H9 (cell line): ENCODE measurements around the gene OR52N5. TPM values are rescaled to one million over a fixed set of nuclear protein-coding genes. Genes with fewer than 3 reads are reported as not detected.

Source experiments
- DNase-seq: peaks from one replicate; pipeline ENCODE4 v3.0.0-alpha.2; 2017
- H2AFZ ChIP-seq: one replicate; pipeline ENCODE4 v1.6.1; 2013; ENCODE audit warnings: mild to moderate bottlenecking, low read length, control low read depth, moderate library complexity
- H2AK5ac ChIP-seq: 2 replicates; pipeline ENCODE4 v1.6.1; 2013; ENCODE audit warnings: low read length, control low read depth, mixed read lengths; ENCODE audit not compliant: insufficient read length
- H2BK120ac ChIP-seq: one replicate; pipeline ENCODE4 v1.6.1; 2013; ENCODE audit warnings: low read depth, mild to moderate bottlenecking, low read length, control low read depth, inconsistent platforms; ENCODE audit not compliant: poor library complexity, severe bottlenecking
- H2BK12ac ChIP-seq: 2 replicates; pipeline ENCODE4 v1.6.1; 2013; ENCODE audit warnings: low read length, control low read depth, mixed read lengths, low read depth; ENCODE audit not compliant: insufficient read length
- H2BK15ac ChIP-seq: 2 replicates; pipeline ENCODE4 v1.6.1; 2013; ENCODE audit warnings: low read depth, low read length, control low read depth
- H2BK20ac ChIP-seq: one replicate; pipeline ENCODE4 v1.6.1; 2013; ENCODE audit warnings: low read depth, mild to moderate bottlenecking, low read length, control low read depth, inconsistent platforms; ENCODE audit not compliant: poor library complexity, severe bottlenecking
- H2BK5ac ChIP-seq: 2 replicates; pipeline ENCODE4 v1.6.1; 2013; ENCODE audit warnings: low read length, control low read depth, mixed read lengths; ENCODE audit not compliant: insufficient read length
- H3K14ac ChIP-seq: 2 replicates; pipeline ENCODE4 v1.6.1; 2013; ENCODE audit warnings: low read length, control low read depth; ENCODE audit not compliant: insufficient read depth
- H3K18ac ChIP-seq: 2 replicates; pipeline ENCODE4 v1.6.1; 2013; ENCODE audit warnings: low read depth, mild to moderate bottlenecking, mixed read lengths, low read length, control low read depth; ENCODE audit not compliant: insufficient read length
- H3K23ac ChIP-seq: 2 replicates; pipeline ENCODE4 v1.6.1; 2013; ENCODE audit warnings: low read length, control low read depth, mixed read lengths, low read depth; ENCODE audit not compliant: insufficient read length
- H3K23me2 ChIP-seq: 2 replicates; pipeline ENCODE4 v1.6.1; 2013; ENCODE audit warnings: low read depth, mild to moderate bottlenecking, mixed read lengths, low read length, control low read depth; ENCODE audit not compliant: insufficient read length, poor library complexity, severe bottlenecking
- H3K27ac ChIP-seq: 2 replicates; pipeline ENCODE4 v1.5.1; 2013; ENCODE audit warnings: low read length, control low read depth, mixed read lengths, low read depth; ENCODE audit not compliant: insufficient read length
- H3K27me3 ChIP-seq: 2 replicates; pipeline ENCODE4 v1.6.1; 2013; ENCODE audit warnings: low read length, control low read depth, inconsistent platforms; ENCODE audit not compliant: insufficient read depth
- H3K4ac ChIP-seq: 2 replicates; pipeline ENCODE4 v1.6.1; 2013; ENCODE audit warnings: low read depth, mild to moderate bottlenecking, control low read depth, inconsistent platforms, low read length, moderate library complexity
- H3K4me1 ChIP-seq: 2 replicates; pipeline ENCODE4 v1.6.1; 2013; ENCODE audit warnings: low read length, control low read depth, inconsistent platforms; ENCODE audit not compliant: insufficient read depth
- H3K4me2 ChIP-seq: 2 replicates; pipeline ENCODE4 v1.6.1; 2013; ENCODE audit warnings: low read length, control low read depth, mixed read lengths; ENCODE audit not compliant: insufficient read length, insufficient read depth
- H3K56ac ChIP-seq: 2 replicates; pipeline ENCODE4 v1.6.1; 2013; ENCODE audit warnings: low read depth, mild to moderate bottlenecking, mixed read lengths, low read length, control low read depth; ENCODE audit not compliant: insufficient read length
- H3K79me1 ChIP-seq: 2 replicates; pipeline ENCODE4 v1.6.1; 2013; ENCODE audit warnings: low read depth, mild to moderate bottlenecking, moderate library complexity, low read length, control low read depth, inconsistent platforms; ENCODE audit not compliant: insufficient read depth, poor library complexity, severe bottlenecking
- H3K79me2 ChIP-seq: 2 replicates; pipeline ENCODE4 v1.6.1; 2013; ENCODE audit warnings: low read length, control low read depth, inconsistent platforms; ENCODE audit not compliant: insufficient read depth
- H3K9ac ChIP-seq: 2 replicates; pipeline ENCODE4 v1.6.1; 2013; ENCODE audit warnings: low read length, control low read depth, mixed read lengths; ENCODE audit not compliant: insufficient read length; ENCODE audit errors: extremely low read depth
- H3K9me3 ChIP-seq: one replicate; pipeline ENCODE4 v1.6.1; 2013; ENCODE audit warnings: low read depth, low read length, inconsistent platforms; ENCODE audit not compliant: control insufficient read depth
- H3T11ph ChIP-seq: one replicate; pipeline ENCODE4 v1.6.1; 2013; ENCODE audit warnings: mild to moderate bottlenecking, low read length, control low read depth, inconsistent platforms
- H4K20me1 ChIP-seq: one replicate; pipeline ENCODE4 v1.6.1; 2013; ENCODE audit not compliant: control insufficient read depth, insufficient read length, insufficient read depth
- H4K5ac ChIP-seq: 2 replicates; pipeline ENCODE4 v1.6.1; 2013; ENCODE audit warnings: low read depth, mild to moderate bottlenecking, mixed read lengths, low read length, control low read depth; ENCODE audit not compliant: insufficient read length
- H4K8ac ChIP-seq: replicated peaks from 2 replicates; pipeline ENCODE4 v1.6.1; 2013; ENCODE audit warnings: low read length, control low read depth, mixed read lengths, low read depth; ENCODE audit not compliant: insufficient read length
- H4K91ac ChIP-seq: 2 replicates; pipeline ENCODE4 v1.6.1; 2013; ENCODE audit warnings: low read depth, mild to moderate bottlenecking, moderate library complexity, mixed read lengths, low read length, control low read depth; ENCODE audit not compliant: insufficient read length
- H3K27ac Mint-ChIP-seq, 3 experiments: 2 replicates in 2 of 3; 3 replicates in 1 of 3; pipeline ENCODE4 v1.8.0; 2020 to 2021; ENCODE audit warnings: mixed read lengths in 3 of 3, mild to moderate bottlenecking in 1 of 3, moderate library complexity in 1 of 3
- H3K27me3 Mint-ChIP-seq: 2 replicates; pipeline ENCODE4 v1.8.0; 2021; ENCODE audit warnings: low read depth, mild to moderate bottlenecking, moderate library complexity, mixed read lengths
- H3K36me3 Mint-ChIP-seq, 3 experiments: 2 replicates in 2 of 3; 3 replicates in 1 of 3; pipeline ENCODE4 v1.8.0; 2020 to 2021; ENCODE audit warnings: low read depth in 3 of 3, mixed read lengths in 3 of 3; ENCODE audit not compliant: insufficient read depth in 1 of 3
- H3K4me1 Mint-ChIP-seq, 2 experiments: 2 replicates each; pipeline ENCODE4 v1.8.0; 2020; ENCODE audit warnings: mixed read lengths in 2 of 2
- H3K4me3 Mint-ChIP-seq, 2 experiments: 2 replicates in 1 of 2; 3 replicates in 1 of 2; pipeline ENCODE4 v1.8.0; 2020 to 2021; ENCODE audit warnings: mild to moderate bottlenecking in 2 of 2, mixed read lengths in 2 of 2, moderate library complexity in 1 of 2
- H3K9me3 Mint-ChIP-seq, 2 experiments: 2 replicates in 1 of 2; 3 replicates in 1 of 2; pipeline ENCODE4 v1.8.0; 2020; ENCODE audit warnings: mild to moderate bottlenecking in 2 of 2, mixed read lengths in 2 of 2, moderate library complexity in 1 of 2
- WGBS: extraction: QIAGEN DNeasy Blood & Tissue Kit; methylation state at CpG from one replicate; pipeline ENCODE4 v1.1.7; 2013; ENCODE audit warnings: missing lambda C conversion rate, low lambda C conversion rate, mixed read lengths; ENCODE audit not compliant: insufficient read length; ENCODE audit errors: extremely low coverage; 5-methylcytosine and 5-hydroxymethylcytosine counted together
- total RNA-seq: library from RNA; stranded (reverse); gene quantifications from 2 replicates; pipeline ENCODE4 v1.2.1, GENCODE V29; 2021
- TF ChIP-seq, protein P1 (sequence below): fragments of 200-600 bp; sonication (generic); conservative IDR thresholded peaks from 3 replicates; pipeline ENCODE4 v1.8.0; 2021; ENCODE audit warnings: antibody characterized with exemption, mild to moderate bottlenecking

Gene OR52N5
- total RNA-seq, 1 experiment from 2014 or later: not detected

DNA sequence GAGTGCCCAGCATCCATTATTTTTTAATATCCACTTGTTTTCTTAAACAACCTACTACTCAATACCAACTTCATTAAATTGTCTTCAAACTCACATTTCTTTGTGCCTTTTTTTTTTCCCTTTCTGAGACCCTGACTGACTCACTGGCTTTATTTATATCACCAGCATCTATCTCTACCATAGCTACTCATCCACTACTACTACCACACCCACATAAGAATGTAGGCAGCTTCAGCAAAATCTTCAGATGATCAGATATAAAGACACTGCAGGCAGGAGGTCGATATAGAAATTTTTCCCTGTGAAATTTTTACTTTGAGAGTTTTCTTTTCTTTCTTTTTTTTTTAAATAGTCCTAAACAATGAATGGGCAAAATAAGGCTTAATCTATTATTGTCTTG lies 44.7 kb downstream of the OR52N5 start:
- no peak for DNase-seq
- Histone ChIP-seq H3K27me3 (no peaks in the 10 kb centered on the region), H3K4me1 (no peaks in the 10 kb centered on the region), H3K4me2 (no peak overlapping the region), H2BK120ac (no peak overlapping the region), H3K9ac (no peak overlapping the region), H2BK15ac (no peak overlapping the region), H3T11ph (no peak overlapping the region), H3K56ac (no peak overlapping the region), H4K5ac (no peak overlapping the region), H3K4ac (no peak overlapping the region), H3K79me2 (no peaks in the 10 kb centered on the region), H4K91ac (no peak overlapping the region), H2AFZ (no peak overlapping the region), H3K23me2 (no peaks in the 10 kb centered on the region), H3K23ac (no peak overlapping the region), H3K27ac (no peak overlapping the region), H3K9me3 (no peaks in the 10 kb centered on the region), H2BK5ac (no peak overlapping the region), H2BK20ac (no peak overlapping the region), H4K20me1 (no peaks in the 10 kb centered on the region), H2BK12ac (no peak overlapping the region), H3K18ac (no peak overlapping the region), H4K8ac (no peak overlapping the region), H3K79me1 (no peaks in the 10 kb centered on the region), H3K14ac (no peak overlapping the region), H2AK5ac (no peak overlapping the region)
- no CpG with 5 or more reads among the region's 1 CpG for WGBS
- Mint-ChIP-seq H3K4me3 (no peak overlapping the region), H3K9me3 (no peaks in the 10 kb centered on the region), H3K36me3 (no peaks in the 10 kb centered on the region), H3K27me3 (no peaks in the 10 kb centered on the region), H3K4me1 (0 out of 4 replicates have a peak, but pooled peaks cover 0 to 2% of the 10 kb centered on the region in 2 experiments), H3K27ac (no peak overlapping the region)
- TF ChIP-seq, protein P1, sequence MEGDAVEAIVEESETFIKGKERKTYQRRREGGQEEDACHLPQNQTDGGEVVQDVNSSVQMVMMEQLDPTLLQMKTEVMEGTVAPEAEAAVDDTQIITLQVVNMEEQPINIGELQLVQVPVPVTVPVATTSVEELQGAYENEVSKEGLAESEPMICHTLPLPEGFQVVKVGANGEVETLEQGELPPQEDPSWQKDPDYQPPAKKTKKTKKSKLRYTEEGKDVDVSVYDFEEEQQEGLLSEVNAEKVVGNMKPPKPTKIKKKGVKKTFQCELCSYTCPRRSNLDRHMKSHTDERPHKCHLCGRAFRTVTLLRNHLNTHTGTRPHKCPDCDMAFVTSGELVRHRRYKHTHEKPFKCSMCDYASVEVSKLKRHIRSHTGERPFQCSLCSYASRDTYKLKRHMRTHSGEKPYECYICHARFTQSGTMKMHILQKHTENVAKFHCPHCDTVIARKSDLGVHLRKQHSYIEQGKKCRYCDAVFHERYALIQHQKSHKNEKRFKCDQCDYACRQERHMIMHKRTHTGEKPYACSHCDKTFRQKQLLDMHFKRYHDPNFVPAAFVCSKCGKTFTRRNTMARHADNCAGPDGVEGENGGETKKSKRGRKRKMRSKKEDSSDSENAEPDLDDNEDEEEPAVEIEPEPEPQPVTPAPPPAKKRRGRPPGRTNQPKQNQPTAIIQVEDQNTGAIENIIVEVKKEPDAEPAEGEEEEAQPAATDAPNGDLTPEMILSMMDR: no peak
